Measurements from ENCODE around the gene ZNF341.

GRCh38 chr20:33773412-33774089 lies 41.8 kb downstream of the ZNF341 start:
- TF ChIP-seq CTCF (IDR thresholded peaks at IDR 0.05) (no peak), POLR2A (IDR thresholded peaks at IDR 0.05) (no peak), EP300 (IDR thresholded peaks at IDR 0.05) (no peak)

All from sigmoid colon (tissue), 4 donors.